Common myeloid progenitor, CD34-positive (primary cell): Measurements from ENCODE around the gene FAM13A.

Experiments
- CTCF ChIA-PET: fragments of 350-600 bp; sonication (Branson Sonifier 250); formaldehyde crosslinking; loops from one replicate; lab custom pipeline; 2021; ENCODE audit warnings: antibody characterized with exemption; lab: Charles Lee
- POLR2A ChIA-PET: fragments of 350-600 bp; sonication (Branson Sonifier 250); formaldehyde crosslinking; loops from one replicate; lab custom pipeline; 2021; ENCODE audit warnings: antibody characterized with exemption; lab: Charles Lee
- DNase-seq, 3 donors: peaks; one replicate each; pipeline versions ENCODE4 v3.0.0 to v3.0.0-alpha.2; 2013
- H3K27ac ChIP-seq, 2 experiments: 1 replicate in 1 of 2; 2 replicates in 1 of 2; pipeline ENCODE4 v1.7.0; 2013; ENCODE audit warnings: inconsistent platforms in 2 of 2, low read length in 2 of 2, mild to moderate bottlenecking in 2 of 2, low read depth in 1 of 2, moderate library complexity in 1 of 2; ENCODE audit not compliant: severe bottlenecking in 2 of 2, insufficient read depth in 1 of 2, poor library complexity in 1 of 2
- H3K27me3 ChIP-seq, 5 experiments: replicated peaks in 2 of 5; 1 replicate in 3 of 5; 2 replicates in 2 of 5; pipeline versions ENCODE4 v1.6.1 to v1.7.0; 2013; ENCODE audit warnings: low read length in 4 of 5, mild to moderate bottlenecking in 2 of 5, moderate library complexity in 2 of 5, inconsistent platforms in 1 of 5; ENCODE audit not compliant: insufficient read depth in 5 of 5, control insufficient read depth in 4 of 5
- H3K36me3 ChIP-seq, 4 experiments: 1 replicate in 2 of 4; 2 replicates in 2 of 4; pipeline versions ENCODE4 v1.6.1 to v1.7.0; 2013; ENCODE audit warnings: low read length in 3 of 4, control low read depth in 1 of 4, mild to moderate bottlenecking in 1 of 4; ENCODE audit not compliant: control insufficient read depth in 4 of 4, insufficient read depth in 4 of 4
- H3K4me1 ChIP-seq, 4 experiments: 1 replicate in 3 of 4; 2 replicates in 1 of 4; pipeline versions ENCODE4 v1.6.1 to v1.7.1; 2013; ENCODE audit warnings: low read length in 3 of 4, mild to moderate bottlenecking in 3 of 4, control low read depth in 1 of 4, inconsistent platforms in 1 of 4, moderate library complexity in 1 of 4; ENCODE audit not compliant: control insufficient read depth in 4 of 4, insufficient read depth in 4 of 4; ENCODE audit errors: control extremely low read depth in 1 of 4
- H3K4me3 ChIP-seq, 7 experiments: 1 replicate in 4 of 7; 2 replicates in 3 of 7; pipeline versions ENCODE4 v1.5.1 to v1.7.0; 2013; ENCODE audit warnings: mild to moderate bottlenecking in 7 of 7, low read length in 6 of 7, moderate library complexity in 6 of 7, inconsistent platforms in 2 of 7, low read depth in 2 of 7, control low read depth in 1 of 7; ENCODE audit not compliant: insufficient read depth in 4 of 7, control insufficient read depth in 1 of 7; ENCODE audit errors: extremely low read depth in 1 of 7
- H3K9me3 ChIP-seq, 5 experiments: 1 replicate in 4 of 5; 2 replicates in 1 of 5; pipeline versions ENCODE4 v1.6.1 to v1.7.1; 2013; ENCODE audit warnings: low read length in 4 of 5, mild to moderate bottlenecking in 2 of 5, inconsistent platforms in 1 of 5, low read depth in 1 of 5, moderate library complexity in 1 of 5; ENCODE audit not compliant: control insufficient read depth in 4 of 5, insufficient read depth in 2 of 5; ENCODE audit errors: control extremely low read depth in 1 of 5
- WGBS: methylation state at CpG from one replicate; pipeline ENCODE4 v1.1.5; 2013; ENCODE audit not compliant: insufficient coverage; 5-methylcytosine and 5-hydroxymethylcytosine counted together

Gene FAM13A

GRCh38 chr4:88732714-88733368 is 324.1 kb downstream of the FAM13A start:
- WGBS = no CpG with 5 or more reads among the region's 5 CpGs
- H3K27ac ChIP-seq = no peak overlapping the region
- CTCF ChIA-PET = interaction anchor here (0.6 to 1.7 kb wide), 3 partner anchors 10 to 593 kb away, joined by 3 to 6 read pairs (median 4); no protein-coding TSS in a partner anchor
- H3K4me1 ChIP-seq = peaks cover under 1 to 42% (median 15%) of the 10 kb centered on the region in 4 experiments
- no peak for DNase-seq
- no peaks in the 10 kb centered on the region for H3K27me3 ChIP-seq
- POLR2A ChIA-PET = interaction anchor here (0.7 kb wide), 1 partner anchor 12 kb away, joined by 6 read pairs; no protein-coding TSS in a partner anchor
- peaks cover 8 to 23% (median 13%) of the 10 kb centered on the region in 4 experiments for H3K36me3 ChIP-seq
- H3K9me3 ChIP-seq = no peaks in the 10 kb centered on the region
- H3K4me3 ChIP-seq = no peak overlapping the region

GRCh38 chr4:88731381-88731780 is 325.6 kb downstream of the FAM13A start:
- no peaks in the 10 kb centered on the region for H3K27me3 ChIP-seq
- H3K9me3 ChIP-seq = no peaks in the 10 kb centered on the region
- ChIA-PET CTCF (interaction anchor here (1.6 to 2.4 kb wide), 4 partner anchors 9 to 60 kb away, joined by 3 to 7 read pairs (median 4); no protein-coding TSS in a partner anchor), POLR2A (interaction anchor here (0.6 kb wide), 1 partner anchor 92 kb away, joined by 3 read pairs; no protein-coding TSS in a partner anchor)
- H3K4me3 ChIP-seq = no peak overlapping the region
- peak in 2 of 3 donors; percentile 43 to 55 for DNase-seq
- peaks cover 0 to 33% (median 6%) of the 10 kb centered on the region in 4 experiments for H3K4me1 ChIP-seq
- no peak overlapping the region for H3K27ac ChIP-seq
- 10% methylated on average over 2 of the region's 4 CpGs for WGBS
- H3K36me3 ChIP-seq = peaks cover 12 to 35% (median 22%) of the 10 kb centered on the region in 4 experiments

- Histone ChIP-seq H3K9me3 (no peaks in the 10 kb centered on the region), H3K27ac (no peak overlapping the region), H3K4me3 (no peak overlapping the region), H3K27me3 (no peaks in the 10 kb centered on the region), H3K4me1 (peaks cover 0 to 31% (median 6%) of the 10 kb centered on the region in 4 experiments), H3K36me3 (peaks cover 12 to 35% (median 23%) of the 10 kb centered on the region in 4 experiments)
- peak; percentile 73 to 94 (median 92) for DNase-seq
- POLR2A ChIA-PET = interaction anchor here (0.6 kb wide), 1 partner anchor 93 kb away, joined by 3 read pairs; no protein-coding TSS in a partner anchor
- WGBS = 11% methylated on average over 5 of the region's 5 CpGs
- CTCF ChIA-PET = interaction anchor here (1.6 to 2.4 kb wide), 3 partner anchors 11 to 61 kb away, joined by 3 to 7 read pairs (median 4); no protein-coding TSS in a partner anchor
Measured at GRCh38 chr4:88730811-88731210, 326.2 kb downstream of the FAM13A start.

GRCh38 chr4:88729146-88729760 is 327.7 kb downstream of the FAM13A start:
- Histone ChIP-seq H3K27me3 (no peaks in the 10 kb centered on the region), H3K4me3 (no peak overlapping the region), H3K4me1 (peaks cover 0 to 28% (median 6%) of the 10 kb centered on the region in 4 experiments), H3K9me3 (no peaks in the 10 kb centered on the region), H3K36me3 (peaks cover 7 to 38% (median 26%) of the 10 kb centered on the region in 4 experiments), H3K27ac (no peak overlapping the region)
- DNase-seq = peak in 2 of 3 donors; percentile 47 to 64
- WGBS = 85% methylated on average over 2 of the region's 6 CpGs
- ChIA-PET POLR2A (interaction anchor here (0.9 kb wide), 1 partner anchor 8 kb away, joined by 3 read pairs; no protein-coding TSS in a partner anchor), CTCF (interaction anchor here (0.6 to 2.4 kb wide), 2 partner anchors 28 to 62 kb away, joined by 3 to 7 read pairs; no protein-coding TSS in a partner anchor)

- Histone ChIP-seq H3K36me3 (peaks cover 8 to 42% (median 28%) of the 10 kb centered on the region in 4 experiments), H3K27me3 (no peaks in the 10 kb centered on the region), H3K27ac (no peak overlapping the region), H3K4me3 (no peak overlapping the region), H3K9me3 (no peaks in the 10 kb centered on the region), H3K4me1 (peaks cover 0 to 28% (median 6%) of the 10 kb centered on the region in 4 experiments)
- ChIA-PET POLR2A (interaction anchor here (0.9 kb wide), 1 partner anchor 9 kb away, joined by 3 read pairs; no protein-coding TSS in a partner anchor), CTCF (interaction anchor here (0.6 to 1.5 kb wide), 2 partner anchors 8 to 27 kb away, joined by 3 to 5 read pairs; no protein-coding TSS in a partner anchor)
- DNase-seq = peak in 1 of 3 donors; percentile 14
- WGBS = 100% methylated on average over 6 of the region's 6 CpGs
Measured at GRCh38 chr4:88728146-88728545, 328.8 kb downstream of the FAM13A start.

GRCh38 chr4:88725986-88726385 is 331.0 kb downstream of the FAM13A start:
- Histone ChIP-seq H3K9me3 (no peaks in the 10 kb centered on the region), H3K36me3 (peaks cover 18 to 57% (median 34%) of the 10 kb centered on the region in 4 experiments), H3K4me1 (peaks cover 0 to 17% (median 4%) of the 10 kb centered on the region in 4 experiments), H3K4me3 (no peak overlapping the region), H3K27me3 (no peaks in the 10 kb centered on the region), H3K27ac (no peak overlapping the region)
- 100% methylated on average over 1 of the region's 2 CpGs for WGBS
- ChIA-PET CTCF (interaction anchor here (1.0 to 2.9 kb wide), 2 partner anchors 21 to 298 kb away, joined by 3 to 10 read pairs; no protein-coding TSS in a partner anchor), POLR2A (no interaction called here)
- no peak for DNase-seq
